ENCODE data around the gene SSR1.

GRCh38 chr6:7238526-7238899 is 74.5 kb downstream of the SSR1 start:
- TF ChIP-seq CTCF (IDR thresholded peaks at IDR 0.05; ENCODE audit: insufficient read depth, low read depth, low read length): no peak
- no peak for TF ChIP-seq EZH2 (IDR thresholded peaks at IDR 0.05; ENCODE audit: insufficient read depth, low read length)

Data from astrocyte (in vitro differentiated cells and primary cell).